H1 (cell line): Measurements from ENCODE around the gene NOS2.

Experiments
- BRCA1 ChIP-seq: IDR thresholded peaks from 2 replicates; pipeline ENCODE4 v1.6.1; 2012; ENCODE audit warnings: low read depth, low read length, improper control_type of control experiment
- E2F6 ChIP-seq: IDR thresholded peaks from 2 replicates; pipeline ENCODE4 v1.6.1; 2012; ENCODE audit warnings: inconsistent platforms
- EP300 ChIP-seq, 2 experiments: IDR thresholded peaks; 1 replicate in 1 of 2; 2 replicates in 1 of 2; pipeline ENCODE4 v1.6.1; 2011 to 2012; ENCODE audit warnings: low read depth in 2 of 2, low read length in 2 of 2, mild to moderate bottlenecking in 2 of 2, borderline replicate concordance in 1 of 2, inconsistent platforms in 1 of 2, moderate library complexity in 1 of 2
- HDAC2 ChIP-seq, 2 experiments: fragments of 300-600 bp in 1 of 2; sonication (generic) in 1 of 2; IDR thresholded peaks; 2 replicates each; pipeline ENCODE4 v1.6.1; 2011 to 2012; ENCODE audit warnings: low read depth in 2 of 2, low read length in 2 of 2, mild to moderate bottlenecking in 2 of 2, moderate library complexity in 2 of 2, borderline replicate concordance in 1 of 2, inconsistent platforms in 1 of 2
- MAFK ChIP-seq: IDR thresholded peaks from 2 replicates; pipeline ENCODE4 v1.6.1; 2012; ENCODE audit warnings: low read depth, mild to moderate bottlenecking, improper control_type of control experiment, low read length
- POLR2A ChIP-seq, 2 experiments: IDR thresholded peaks; 1 replicate in 1 of 2; 2 replicates in 1 of 2; pipeline ENCODE4 v1.6.1; 2011; ENCODE audit warnings: low read depth in 2 of 2, low read length in 2 of 2, mild to moderate bottlenecking in 2 of 2; ENCODE audit errors: control extremely low read depth in 1 of 2
- POU5F1 ChIP-seq: IDR thresholded peaks from 2 replicates; pipeline ENCODE4 v1.6.1; 2011; ENCODE audit warnings: low read depth, mild to moderate bottlenecking, low read length, moderate library complexity
- RAD21 ChIP-seq, 2 experiments: IDR thresholded peaks in 1 of 2; conservative IDR thresholded peaks in 1 of 2; 2 replicates each; pipeline ENCODE4 v1.6.1; 2011; ENCODE audit warnings: low read depth in 2 of 2, low read length in 2 of 2, improper control_type of control experiment in 1 of 2, inconsistent platforms in 1 of 2, mild to moderate bottlenecking in 1 of 2, moderate library complexity in 1 of 2
- SIN3A ChIP-seq, 2 experiments: IDR thresholded peaks in 1 of 2; conservative IDR thresholded peaks in 1 of 2; 2 replicates each; pipeline ENCODE4 v1.6.1; 2011 to 2012; ENCODE audit warnings: low read length in 2 of 2, improper control_type of control experiment in 1 of 2, low read depth in 1 of 2, mild to moderate bottlenecking in 1 of 2
- TAF1 ChIP-seq: IDR thresholded peaks from 2 replicates; pipeline ENCODE4 v1.6.1; 2011; ENCODE audit warnings: mild to moderate bottlenecking, low read depth, low read length
- TCF12 ChIP-seq: IDR thresholded peaks from 2 replicates; pipeline ENCODE4 v1.6.1; 2011; ENCODE audit warnings: low read depth, mild to moderate bottlenecking, low read length
- TF ChIP-seq, protein P1 (sequence below), 3 experiments: IDR thresholded peaks; 1 replicate in 2 of 3; 2 replicates in 1 of 3; pipeline versions ENCODE4 v1.5.1 to v1.6.1; 2011; ENCODE audit warnings: low read length in 3 of 3, mild to moderate bottlenecking in 3 of 3, inconsistent platforms in 2 of 3, low read depth in 1 of 3, moderate library complexity in 1 of 3; ENCODE audit not compliant: insufficient read depth in 1 of 3; ENCODE audit errors: control extremely low read depth in 1 of 3
- TF ChIP-seq, protein P2 (sequence below): IDR thresholded peaks from 2 replicates; pipeline ENCODE4 v1.6.1; 2011; ENCODE audit warnings: low read depth, mild to moderate bottlenecking, low read length; ENCODE audit not compliant: insufficient read depth

GRCh38 chr17:27733773-27734172 lies 66.6 kb downstream of the NOS2 start:
- TF ChIP-seq E2F6 (no peak), EP300 (IDR thresholded peaks at IDR 0.05; ENCODE audit: borderline replicate concordance in 1 of 2, low read depth in 2 of 2, low read length in 2 of 2) (no peak), MAFK (no peak), BRCA1 (no peak), POLR2A (IDR thresholded peaks at IDR 0.05; ENCODE audit: control extremely low read depth in 1 of 2, low read depth in 2 of 2, low read length in 2 of 2) (no peak), RAD21 (IDR thresholded peaks at IDR 0.05 in 1 of 2, conservative IDR thresholded peaks at IDR 0.05 in 1 of 2; ENCODE audit: low read depth in 2 of 2, low read length in 2 of 2) (no peak), SIN3A (conservative IDR thresholded peaks at IDR 0.05 in 1 of 2, IDR thresholded peaks at IDR 0.05 in 1 of 2; ENCODE audit: low read depth in 1 of 2, low read length in 2 of 2) (no peak), TAF1 (no peak), TCF12 (no peak), POU5F1 (no peak), HDAC2 (IDR thresholded peaks at IDR 0.05; ENCODE audit: borderline replicate concordance in 1 of 2, low read depth in 2 of 2, low read length in 2 of 2) (no peak)
- TF ChIP-seq, protein P1, sequence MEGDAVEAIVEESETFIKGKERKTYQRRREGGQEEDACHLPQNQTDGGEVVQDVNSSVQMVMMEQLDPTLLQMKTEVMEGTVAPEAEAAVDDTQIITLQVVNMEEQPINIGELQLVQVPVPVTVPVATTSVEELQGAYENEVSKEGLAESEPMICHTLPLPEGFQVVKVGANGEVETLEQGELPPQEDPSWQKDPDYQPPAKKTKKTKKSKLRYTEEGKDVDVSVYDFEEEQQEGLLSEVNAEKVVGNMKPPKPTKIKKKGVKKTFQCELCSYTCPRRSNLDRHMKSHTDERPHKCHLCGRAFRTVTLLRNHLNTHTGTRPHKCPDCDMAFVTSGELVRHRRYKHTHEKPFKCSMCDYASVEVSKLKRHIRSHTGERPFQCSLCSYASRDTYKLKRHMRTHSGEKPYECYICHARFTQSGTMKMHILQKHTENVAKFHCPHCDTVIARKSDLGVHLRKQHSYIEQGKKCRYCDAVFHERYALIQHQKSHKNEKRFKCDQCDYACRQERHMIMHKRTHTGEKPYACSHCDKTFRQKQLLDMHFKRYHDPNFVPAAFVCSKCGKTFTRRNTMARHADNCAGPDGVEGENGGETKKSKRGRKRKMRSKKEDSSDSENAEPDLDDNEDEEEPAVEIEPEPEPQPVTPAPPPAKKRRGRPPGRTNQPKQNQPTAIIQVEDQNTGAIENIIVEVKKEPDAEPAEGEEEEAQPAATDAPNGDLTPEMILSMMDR (IDR thresholded peaks at IDR 0.05; ENCODE audit: control extremely low read depth in 1 of 3, insufficient read depth in 1 of 3, low read depth in 1 of 3, low read length in 3 of 3) = no peak
- TF ChIP-seq, protein P2, sequence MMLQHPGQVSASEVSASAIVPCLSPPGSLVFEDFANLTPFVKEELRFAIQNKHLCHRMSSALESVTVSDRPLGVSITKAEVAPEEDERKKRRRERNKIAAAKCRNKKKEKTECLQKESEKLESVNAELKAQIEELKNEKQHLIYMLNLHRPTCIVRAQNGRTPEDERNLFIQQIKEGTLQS = no peak
